Dedifferentiated amniotic fluid mesenchymal stem cell (primary cell): Measurements from ENCODE around the gene NEDD4.
"Not testable (repeated sequence)": the region's sequence is repeated elsewhere in the genome, so short reads cannot be mapped to it uniquely, and the experiment has no call there.

Source experiments
- DNase-seq: peaks from one replicate; pipeline ENCODE4 v3.0.0-alpha.2; 2016; ENCODE audit errors: extremely low spot score

Gene NEDD4

DNA sequence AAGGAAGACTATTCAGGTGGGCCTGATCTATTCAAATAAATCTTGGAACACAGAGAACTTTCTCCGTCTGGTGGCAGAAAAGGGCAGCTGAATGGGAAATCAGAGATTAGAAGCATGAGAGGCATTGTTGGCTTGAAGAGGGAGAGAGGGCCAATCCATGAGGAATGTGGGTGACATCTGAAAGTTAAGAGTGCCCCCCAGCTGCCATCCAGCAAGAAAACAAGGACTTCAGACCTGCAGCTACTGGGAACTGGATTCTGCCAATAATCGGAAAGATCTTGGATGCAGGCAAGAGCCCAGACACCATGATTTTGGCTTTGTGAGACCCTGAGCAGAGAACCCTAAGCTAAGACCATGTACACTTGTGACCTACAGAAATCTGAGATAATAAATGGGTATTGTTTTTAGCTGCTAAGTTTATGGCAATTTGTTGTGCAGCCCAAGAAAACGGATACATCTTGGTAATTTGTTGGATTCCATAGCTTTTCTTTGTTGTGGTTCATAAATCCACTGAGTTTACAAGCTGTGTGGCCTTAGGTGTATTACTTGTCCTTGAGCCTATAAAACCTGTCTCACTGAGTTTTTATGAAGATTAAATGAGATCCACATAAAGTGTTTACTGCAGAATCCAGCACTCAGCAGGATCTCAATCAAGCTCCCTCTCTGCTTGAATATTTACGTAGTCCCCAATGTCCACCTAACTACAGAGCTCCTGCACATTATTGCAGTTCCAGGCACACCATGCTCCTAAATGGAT lies 168.4 kb downstream of the NEDD4 start:
- DNase-seq: no peak

- no peak for DNase-seq
Measured at GRCh38 chr15:55823699-55824340, 169.6 kb downstream of the NEDD4 start.

- no peak for DNase-seq
Measured at GRCh38 chr15:55823191-55823670, 170.2 kb downstream of the NEDD4 start.

GRCh38 chr15:55821740-55822139 lies 171.7 kb downstream of the NEDD4 start:
- not testable (repeated sequence) for DNase-seq

DNA sequence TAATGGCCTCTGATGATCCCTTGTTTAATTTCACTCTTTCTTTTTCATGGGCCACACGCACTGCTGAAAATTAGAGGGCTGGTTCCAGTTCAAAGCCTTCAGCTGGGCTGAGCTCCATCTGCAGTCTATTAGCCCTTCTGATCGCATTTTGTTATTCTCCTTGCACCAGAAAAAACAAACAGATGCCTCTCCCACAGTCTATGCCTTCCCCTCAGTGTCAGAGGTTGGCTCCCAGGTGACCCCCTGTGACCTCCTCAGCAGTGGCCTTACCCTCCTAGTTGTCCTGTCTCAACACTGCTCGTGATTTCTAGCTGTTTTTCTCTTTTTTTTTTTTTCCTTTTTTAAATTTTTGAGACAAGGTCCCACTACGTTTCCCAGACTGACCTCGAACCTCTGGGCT lies 173.4 kb downstream of the NEDD4 start:
- no peak for DNase-seq

- no peak for DNase-seq
Measured at GRCh38 chr15:55819397-55820034, 173.9 kb downstream of the NEDD4 start.

- no peak for DNase-seq
Measured at GRCh38 chr15:55816017-55816416, 177.4 kb downstream of the NEDD4 start.

DNA sequence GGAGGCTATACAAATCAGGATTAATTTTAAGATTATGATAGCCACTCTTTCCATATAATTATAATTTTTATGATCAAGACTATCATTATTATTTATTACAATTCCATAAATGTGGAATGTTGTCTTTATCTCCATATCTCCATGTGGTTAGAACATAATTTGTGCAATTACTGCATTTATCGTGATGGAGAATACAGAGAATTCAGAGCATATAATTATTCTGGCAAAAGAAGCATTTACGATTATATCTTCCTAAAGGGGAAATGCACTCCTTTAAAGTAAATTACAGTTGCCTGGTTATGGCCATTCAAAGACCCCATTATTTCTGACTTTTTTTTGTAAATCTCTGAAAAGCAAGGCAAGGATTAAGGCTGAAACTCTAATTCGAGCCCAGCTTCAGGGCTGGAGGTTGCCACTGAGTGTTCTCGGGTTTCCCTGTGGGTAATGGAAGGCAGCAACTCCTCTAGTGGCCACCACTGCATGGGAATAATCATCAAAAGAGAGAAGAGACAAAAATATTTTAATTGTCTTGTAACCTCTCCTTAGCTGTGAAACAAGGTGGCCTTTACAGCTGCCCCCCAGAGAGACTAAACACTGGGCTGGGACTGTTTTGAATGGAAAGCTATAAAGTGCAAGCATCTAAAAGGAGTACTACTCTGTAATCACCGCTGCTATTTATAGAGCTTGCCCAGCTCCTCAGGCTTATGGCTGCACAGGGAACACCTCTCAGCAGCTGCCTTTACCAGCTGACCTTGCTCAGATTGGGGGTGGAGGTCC lies 190.6 kb downstream of the NEDD4 start:
- DNase-seq: no peak

DNA sequence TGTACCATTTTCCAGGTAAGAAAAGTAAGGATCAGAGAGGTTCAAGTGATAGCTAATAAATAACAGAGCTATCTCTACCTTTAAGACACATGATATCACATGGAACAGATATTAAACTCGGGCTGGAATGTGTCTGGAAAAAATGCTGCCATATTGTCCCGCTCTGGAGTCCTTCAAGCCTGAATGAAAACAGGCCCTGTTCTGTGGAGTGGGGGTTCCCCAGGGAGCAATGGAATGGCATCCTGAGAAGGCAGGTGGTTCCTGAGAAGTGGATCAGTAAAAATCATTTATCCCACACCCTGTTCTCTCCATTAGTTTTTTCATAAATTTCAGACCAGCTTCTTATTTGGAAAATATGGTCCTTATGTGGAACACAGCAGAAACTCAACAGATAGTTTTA lies 193.2 kb downstream of the NEDD4 start:
- no peak for DNase-seq

DNA sequence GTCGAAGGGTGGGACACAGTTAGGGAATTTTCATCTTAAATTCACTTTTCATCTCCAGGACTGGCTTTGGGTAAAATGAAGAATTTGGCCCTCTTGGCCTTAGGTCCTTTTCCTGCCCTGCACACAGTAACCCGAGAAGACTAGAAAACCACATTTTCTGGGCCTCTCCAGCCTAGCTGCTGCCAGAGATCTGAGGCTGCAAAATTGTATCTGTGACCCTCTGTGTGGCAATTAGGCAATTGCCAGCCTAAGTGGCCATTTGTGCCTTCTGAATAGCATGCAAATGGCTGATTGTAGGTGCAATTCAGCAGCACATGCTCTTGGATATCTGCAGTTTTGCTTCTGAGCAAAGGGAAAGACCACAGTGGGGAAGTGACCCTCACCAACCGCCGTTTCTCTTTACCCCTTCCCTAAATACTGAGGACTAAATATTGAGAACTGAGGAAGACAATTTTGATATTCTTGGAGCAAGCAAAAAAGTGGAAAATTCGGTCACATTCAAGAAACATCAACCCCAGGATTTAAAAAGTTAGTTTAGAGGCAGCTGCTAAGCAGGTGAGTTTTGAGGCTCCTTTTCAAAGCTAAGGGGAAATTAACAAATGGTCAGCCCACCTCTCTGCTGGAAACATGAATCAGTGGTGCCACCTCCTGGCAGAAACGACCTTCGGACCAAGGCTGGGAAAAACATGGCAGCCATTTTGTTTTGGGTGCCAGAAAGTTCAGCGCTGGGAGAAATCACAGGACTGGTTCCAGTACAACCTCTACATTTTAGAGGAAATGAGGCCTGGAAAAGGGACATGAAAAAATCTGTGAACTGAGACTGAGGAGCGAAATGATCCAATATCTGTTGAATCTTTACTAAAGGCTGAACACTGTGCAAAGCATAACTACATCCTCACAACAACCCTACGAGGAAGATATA lies 193.9 kb downstream of the NEDD4 start:
- DNase-seq: peak; percentile 27

DNA sequence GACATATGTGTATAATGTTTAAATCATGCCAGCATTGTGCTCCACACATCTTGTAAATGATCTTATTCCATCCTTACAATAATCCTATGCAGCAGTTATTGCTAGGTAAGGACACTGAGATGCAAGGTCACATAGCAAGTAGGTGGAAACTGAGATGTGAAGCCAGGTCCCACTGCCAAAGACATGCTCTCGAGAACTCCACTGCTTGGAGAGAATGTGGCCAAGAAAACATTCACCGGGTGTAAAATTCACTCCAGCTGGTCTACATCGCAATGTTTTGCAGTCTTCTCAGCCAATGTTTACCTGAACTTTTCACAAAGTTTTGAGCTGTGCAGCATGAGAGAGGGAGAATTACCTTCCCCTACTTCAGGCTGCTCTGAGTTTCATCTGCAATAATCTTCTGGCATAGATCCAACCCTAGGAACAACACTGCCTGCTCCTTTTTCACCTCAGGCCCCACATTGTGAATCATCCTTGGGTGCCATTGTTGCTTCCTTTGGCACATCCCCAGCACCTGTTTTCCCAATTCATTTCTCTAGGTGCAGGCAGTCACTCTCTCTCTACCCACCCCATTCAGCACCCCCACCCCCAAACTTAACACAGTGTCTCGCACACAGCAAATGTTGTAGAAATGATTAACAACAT lies 197.0 kb downstream of the NEDD4 start:
- DNase-seq: no peak

DNA sequence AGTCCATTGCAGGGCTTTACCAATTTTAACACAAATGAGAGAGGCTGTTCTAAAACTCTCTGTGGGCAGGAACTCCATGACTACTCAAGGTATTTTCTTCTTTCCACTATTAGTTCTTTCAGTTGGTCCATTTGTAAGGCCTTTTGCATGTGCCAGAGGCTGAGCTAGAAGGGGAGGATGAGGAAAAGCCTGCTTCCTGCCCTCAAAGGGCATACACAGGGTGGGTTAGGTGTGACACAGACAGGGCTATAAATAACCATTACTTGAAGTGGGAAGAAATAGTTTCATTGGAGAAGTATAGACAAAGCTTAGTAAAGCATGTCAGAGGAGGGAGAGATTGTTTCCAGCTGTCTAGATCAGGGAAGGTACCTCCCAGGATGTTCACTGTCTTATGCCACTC lies 198.4 kb downstream of the NEDD4 start:
- no peak for DNase-seq

- no peak for DNase-seq
Measured at GRCh38 chr15:55791551-55792400, 201.6 kb downstream of the NEDD4 start.

GRCh38 chr15:55789066-55789660 lies 204.2 kb downstream of the NEDD4 start:
- no peak for DNase-seq

DNA sequence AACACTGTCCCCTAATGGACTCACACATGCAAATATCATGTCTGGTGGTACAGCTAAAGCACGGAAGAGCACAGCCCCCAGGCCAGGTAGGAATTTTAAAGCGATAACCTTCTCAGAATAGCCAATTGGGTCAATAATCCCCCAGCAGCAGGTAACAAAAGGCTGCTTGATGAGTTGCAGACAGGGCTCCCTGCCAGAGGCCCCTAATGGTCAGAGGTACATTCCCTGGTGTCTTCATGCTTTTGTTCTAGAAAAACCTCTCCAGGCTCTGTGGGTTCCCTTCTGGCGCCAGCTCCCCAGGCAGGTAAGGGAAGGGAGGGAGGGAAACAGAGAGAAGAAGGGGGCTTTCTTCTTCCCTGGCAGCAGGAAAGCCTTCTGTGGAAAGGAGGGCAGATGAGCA lies 207.1 kb downstream of the NEDD4 start:
- no peak for DNase-seq

DNA sequence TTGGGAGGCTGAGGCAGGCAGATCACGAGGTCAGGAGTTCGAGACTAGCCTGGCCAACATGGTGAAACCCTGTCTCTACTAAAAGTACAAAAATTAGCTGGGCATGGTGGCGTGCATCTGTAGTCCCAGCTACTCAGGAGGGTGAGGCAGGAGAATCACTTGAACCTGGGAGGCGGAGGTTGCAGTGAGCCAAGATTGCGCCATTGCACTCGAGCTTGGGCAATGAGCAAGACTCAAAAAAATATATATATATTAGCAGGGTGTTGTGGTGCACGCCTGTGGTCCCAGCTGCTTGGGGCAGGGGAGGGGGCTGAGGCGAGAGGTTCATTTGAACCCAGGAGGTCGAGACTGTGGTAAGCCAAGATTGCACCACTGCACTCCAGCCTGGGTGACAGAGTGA lies 207.8 kb downstream of the NEDD4 start:
- DNase-seq: not testable (repeated sequence)

DNA sequence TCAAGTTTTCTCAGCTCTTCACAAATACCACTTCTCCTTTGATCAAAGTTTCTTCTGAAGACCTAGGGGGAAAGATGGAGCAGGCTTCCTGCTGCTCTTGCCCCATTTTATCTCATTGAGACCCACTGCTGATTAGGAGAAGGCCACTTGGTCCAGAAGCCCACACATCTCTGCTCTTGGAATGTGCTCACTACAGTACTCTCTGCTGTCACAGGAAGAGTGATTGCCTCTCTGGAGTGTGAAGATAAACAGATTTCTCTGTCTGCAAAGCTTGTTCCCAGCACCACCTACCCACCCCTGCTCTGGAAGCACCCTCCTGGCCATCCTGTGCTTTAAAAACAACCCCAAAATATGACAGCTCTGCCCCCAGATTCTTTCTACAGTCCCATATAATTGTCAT lies 209.1 kb downstream of the NEDD4 start:
- no peak for DNase-seq

DNA sequence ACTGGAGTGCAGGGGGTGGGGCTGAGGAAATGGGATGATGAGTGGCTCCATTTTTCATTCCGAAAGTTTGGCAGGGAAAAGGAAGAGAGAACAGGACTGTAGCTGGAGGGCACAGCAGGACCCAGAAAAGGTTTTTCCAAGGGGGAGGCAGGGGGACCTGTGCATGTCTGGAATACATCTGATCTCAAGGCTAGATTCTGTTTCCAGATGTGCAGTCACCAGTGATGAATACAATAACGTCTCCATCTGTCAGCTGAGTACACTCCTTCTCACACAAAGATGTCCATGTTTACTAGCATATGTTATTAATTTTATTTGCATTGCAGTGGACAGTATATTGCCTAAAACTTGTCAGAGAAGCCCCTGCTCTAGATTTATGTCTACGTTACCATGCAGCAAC lies 210.5 kb downstream of the NEDD4 start:
- DNase-seq: no peak

GRCh38 chr15:55780292-55780691 lies 213.1 kb downstream of the NEDD4 start:
- DNase-seq: no peak
